Measurements from ENCODE around the gene CDK19.

DNA sequence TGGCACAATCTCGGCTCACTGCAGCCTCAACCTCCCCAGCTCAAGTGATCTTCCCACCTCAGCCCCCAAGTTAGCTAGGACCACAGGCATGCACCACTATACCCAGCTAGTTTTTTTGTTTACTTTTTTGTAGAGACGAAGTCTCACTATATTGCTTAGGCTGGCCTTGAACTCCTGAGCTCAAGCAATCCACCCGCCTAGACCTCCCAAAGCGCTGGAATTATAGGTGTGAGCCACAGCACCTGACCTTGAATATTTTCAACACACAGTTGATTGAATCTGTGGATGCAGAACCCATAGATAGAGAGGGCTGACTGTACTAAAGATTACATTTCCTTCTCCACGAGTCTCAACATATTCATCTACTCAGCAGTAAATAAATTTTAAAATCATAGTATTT, 15.6 kb downstream of the CDK19 start:
- TF ChIP-seq, protein P1, sequence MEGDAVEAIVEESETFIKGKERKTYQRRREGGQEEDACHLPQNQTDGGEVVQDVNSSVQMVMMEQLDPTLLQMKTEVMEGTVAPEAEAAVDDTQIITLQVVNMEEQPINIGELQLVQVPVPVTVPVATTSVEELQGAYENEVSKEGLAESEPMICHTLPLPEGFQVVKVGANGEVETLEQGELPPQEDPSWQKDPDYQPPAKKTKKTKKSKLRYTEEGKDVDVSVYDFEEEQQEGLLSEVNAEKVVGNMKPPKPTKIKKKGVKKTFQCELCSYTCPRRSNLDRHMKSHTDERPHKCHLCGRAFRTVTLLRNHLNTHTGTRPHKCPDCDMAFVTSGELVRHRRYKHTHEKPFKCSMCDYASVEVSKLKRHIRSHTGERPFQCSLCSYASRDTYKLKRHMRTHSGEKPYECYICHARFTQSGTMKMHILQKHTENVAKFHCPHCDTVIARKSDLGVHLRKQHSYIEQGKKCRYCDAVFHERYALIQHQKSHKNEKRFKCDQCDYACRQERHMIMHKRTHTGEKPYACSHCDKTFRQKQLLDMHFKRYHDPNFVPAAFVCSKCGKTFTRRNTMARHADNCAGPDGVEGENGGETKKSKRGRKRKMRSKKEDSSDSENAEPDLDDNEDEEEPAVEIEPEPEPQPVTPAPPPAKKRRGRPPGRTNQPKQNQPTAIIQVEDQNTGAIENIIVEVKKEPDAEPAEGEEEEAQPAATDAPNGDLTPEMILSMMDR (optimal IDR thresholded peaks at IDR 0.05 in 1 of 3, IDR thresholded peaks at IDR 0.05 in 1 of 3, conservative IDR thresholded peaks at IDR 0.05 in 1 of 3; ENCODE audit: extremely low read depth in 1 of 3, insufficient read depth in 2 of 3, low read length in 3 of 3) = no peak
- no peak for TF ChIP-seq EZH2 (IDR thresholded peaks at IDR 0.05; ENCODE audit: low read length)
